HG02840 (cell line): ENCODE data around the gene CPN2.

Experiments
- ATAC-seq: cut with Tn5 transposase; IDR thresholded peaks from one replicate; pipeline ENCODE4 v1.9.1; 2021; ENCODE audit warnings: mild to moderate bottlenecking, moderate library complexity, moderate number of reproducible peaks; ENCODE audit not compliant: unreplicated experiment, low FRiP score

Gene CPN2

DNA sequence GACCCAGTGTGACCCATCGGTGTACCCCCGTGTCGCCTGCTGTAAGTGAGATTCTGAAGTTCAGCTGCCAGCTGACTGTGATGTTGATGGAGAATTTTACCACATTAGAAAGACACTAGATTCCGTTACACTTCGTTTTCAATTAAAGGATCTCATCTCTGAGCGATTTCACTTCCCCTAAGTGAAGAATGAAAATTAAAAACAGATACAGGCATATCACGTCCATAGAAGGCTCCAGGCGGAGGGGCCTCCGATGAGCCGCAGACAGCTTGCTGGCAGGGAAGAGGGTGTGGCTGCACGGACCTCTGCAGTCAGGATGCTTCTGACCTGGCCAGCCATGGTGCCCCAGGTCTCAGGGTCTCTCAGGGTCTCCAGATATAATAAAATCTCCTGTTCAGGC lies 6.6 kb upstream of the CPN2 start:
- no peak for ATAC-seq

- no peak for ATAC-seq
Observed at GRCh38 chr3:194355379-194355778, 4.3 kb upstream of the CPN2 start.

- no peak for ATAC-seq
Observed at GRCh38 chr3:194354315-194354714, 3.2 kb upstream of the CPN2 start.

- ATAC-seq = no peak
Observed at GRCh38 chr3:194352667-194353246, 1.6 kb upstream of the CPN2 start.

GRCh38 chr3:194351952-194352536 lies 916 bp upstream of the CPN2 start:
- no peak for ATAC-seq

GRCh38 chr3:194350726-194351071 lies 429 bp downstream of the CPN2 start:
- no peak for ATAC-seq

DNA sequence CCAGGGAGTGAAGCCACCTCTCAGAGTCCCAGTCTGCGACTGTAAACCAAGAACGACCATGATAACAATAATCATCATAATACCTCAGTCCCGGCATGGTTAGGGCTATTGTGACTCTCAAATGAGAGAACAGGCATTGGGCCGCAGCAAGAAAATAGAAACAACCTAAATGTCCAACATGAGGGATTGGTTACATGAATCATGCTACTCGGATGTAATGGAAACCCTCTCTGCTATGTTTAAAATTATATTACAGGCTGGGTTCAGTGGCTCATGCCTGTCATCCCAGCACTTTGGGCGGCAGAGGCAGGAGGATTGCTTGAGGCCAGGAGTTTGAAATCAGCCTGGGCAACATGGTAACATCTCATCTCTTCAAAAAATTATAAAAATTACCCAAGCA lies 2.8 kb downstream of the CPN2 start:
- ATAC-seq = no peak

DNA sequence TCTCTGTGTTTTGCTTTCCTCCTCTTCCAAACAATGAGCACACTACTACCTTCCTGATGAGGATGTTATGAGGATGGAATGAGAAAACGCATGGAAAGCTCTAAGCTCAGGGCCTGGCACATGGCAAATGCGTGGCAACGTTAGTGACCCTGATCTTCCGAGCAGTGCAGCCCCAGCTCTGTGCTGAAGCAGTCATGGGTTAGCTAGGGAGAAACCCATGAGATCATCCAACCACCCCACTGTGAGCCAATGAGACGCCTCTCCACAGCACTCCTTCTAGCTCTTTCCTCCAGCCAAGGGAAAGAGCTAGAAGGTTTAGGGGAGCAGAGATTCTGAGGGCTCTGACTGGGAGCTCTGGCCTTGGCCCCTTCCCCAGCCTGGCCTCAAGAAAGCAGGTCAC lies 4.5 kb downstream of the CPN2 start:
- ATAC-seq = no peak

DNA sequence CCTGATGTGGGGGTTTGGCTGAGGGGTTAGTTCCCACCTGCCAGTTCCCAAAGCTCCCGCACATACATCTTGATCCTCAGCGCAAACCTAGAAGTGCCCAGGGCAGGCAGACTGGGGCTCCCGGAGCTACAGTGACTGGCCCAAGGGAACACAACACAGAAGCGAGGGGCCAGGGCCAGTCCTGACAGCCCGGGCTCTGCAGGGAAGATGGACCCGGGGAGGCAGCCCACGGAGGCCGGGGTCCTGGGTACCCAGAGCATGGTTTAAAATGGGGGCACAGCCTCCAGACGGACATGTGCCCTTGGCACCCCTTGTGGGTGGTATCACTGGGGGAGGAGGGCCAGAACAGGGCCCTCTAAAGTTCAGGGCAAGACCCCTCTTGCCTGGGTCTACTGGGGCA lies 5.1 kb downstream of the CPN2 start:
- no peak for ATAC-seq

DNA sequence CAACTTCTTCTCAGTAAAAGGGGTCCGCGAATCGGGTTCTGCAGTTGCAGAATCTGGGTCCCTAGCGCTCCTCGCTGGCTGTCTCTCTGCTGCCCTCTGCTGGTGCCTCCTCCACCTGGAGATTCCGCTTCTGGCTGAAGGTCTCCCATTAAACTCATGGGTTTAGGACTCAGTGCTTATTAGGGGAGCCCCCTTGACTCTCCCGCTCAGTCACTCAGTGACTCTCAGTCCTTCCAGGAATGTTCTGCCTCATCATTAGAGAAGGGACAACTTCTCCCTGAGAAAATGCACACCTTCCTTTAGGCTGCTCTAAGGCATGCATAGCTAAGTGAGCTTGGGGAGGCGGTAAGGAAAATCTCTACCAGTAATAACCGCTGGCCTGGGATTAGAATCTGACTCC lies 7.1 kb downstream of the CPN2 start:
- ATAC-seq = no peak

DNA sequence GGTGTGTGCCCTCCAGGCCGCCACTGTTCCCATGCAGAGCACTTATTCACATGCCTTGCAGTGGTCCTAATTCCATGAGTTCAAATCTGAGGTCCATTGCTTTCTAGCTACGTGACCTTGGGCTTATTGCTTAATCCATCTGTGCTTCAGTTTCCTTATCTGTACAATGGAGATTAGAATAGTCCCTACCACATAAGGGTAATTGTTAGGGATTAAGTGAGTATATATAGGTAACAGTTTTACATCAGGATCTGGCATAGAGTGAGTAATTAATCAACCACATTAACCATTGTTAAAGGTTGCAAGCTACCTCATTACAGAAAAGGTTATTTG lies 7.6 kb downstream of the CPN2 start:
- ATAC-seq = no peak

GRCh38 chr3:194342861-194343560 lies 8.1 kb downstream of the CPN2 start:
- ATAC-seq = no peak

GRCh38 chr3:194340757-194341400 lies 10.2 kb downstream of the CPN2 start:
- ATAC-seq = no peak

GRCh38 chr3:194339840-194340239 lies 11.3 kb downstream of the CPN2 start:
- ATAC-seq = no peak

DNA sequence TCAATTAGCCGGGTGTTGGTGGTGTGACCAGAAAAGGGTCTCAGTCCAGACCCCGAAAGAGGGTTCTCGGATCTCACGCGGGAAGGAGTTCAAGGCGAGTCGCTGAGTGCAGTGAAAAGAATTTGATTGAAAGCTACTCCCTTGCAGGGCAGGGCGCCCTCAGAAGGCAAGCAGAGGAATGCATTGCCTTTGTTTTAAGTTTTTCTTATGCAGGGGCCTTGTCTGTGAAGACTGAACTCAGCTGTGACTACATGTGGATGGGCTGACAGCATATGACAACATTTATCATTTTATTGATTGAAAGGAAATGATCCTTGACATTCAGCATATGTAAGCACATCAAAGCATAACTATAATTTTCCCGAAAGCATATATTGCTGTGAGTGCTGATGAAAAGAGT lies 11.8 kb downstream of the CPN2 start:
- ATAC-seq = no peak

- no peak for ATAC-seq
Observed at GRCh38 chr3:194337965-194338753, 13.0 kb downstream of the CPN2 start.

GRCh38 chr3:194336601-194337355 lies 14.3 kb downstream of the CPN2 start:
- no peak for ATAC-seq

- ATAC-seq = no peak
Observed at GRCh38 chr3:194333981-194334320, 17.2 kb downstream of the CPN2 start.

DNA sequence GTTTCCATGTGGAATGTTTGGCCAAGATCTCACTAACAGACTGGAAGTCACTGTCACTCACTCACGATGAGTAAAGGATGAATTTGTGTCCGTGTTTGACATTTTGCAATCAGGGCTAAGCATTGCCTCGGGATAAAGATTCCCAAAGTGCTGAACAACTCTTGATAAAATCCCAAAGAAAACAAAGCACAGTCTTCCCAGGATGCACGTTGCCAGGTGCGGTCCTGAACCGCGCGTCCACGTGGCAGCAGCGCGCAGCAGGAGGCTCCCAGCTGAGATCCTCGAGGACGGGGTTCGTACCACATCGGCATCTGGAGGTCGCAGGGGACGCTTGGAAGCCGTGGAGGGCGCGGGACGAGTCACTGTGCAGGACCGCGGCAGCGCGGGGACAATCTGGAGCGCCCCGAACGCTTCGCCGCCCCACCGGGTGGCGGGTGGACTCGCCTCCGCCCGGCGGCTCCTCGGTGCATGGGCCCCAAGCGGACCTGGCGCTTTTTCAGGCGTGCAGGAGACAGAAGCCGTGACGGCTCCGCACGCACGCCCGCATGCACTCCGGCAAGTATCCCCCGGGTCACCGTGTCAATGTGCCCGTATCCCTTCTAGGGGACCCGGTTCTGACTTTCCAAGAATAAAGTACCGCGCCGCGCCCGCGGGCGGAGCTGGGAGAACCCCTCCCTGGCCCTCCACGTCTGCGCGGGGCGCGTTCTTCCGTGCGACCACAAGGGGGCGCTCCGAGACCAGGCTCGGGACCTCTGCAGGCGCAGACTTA lies 17.7 kb downstream of the CPN2 start:
- ATAC-seq = peak; percentile 77

DNA sequence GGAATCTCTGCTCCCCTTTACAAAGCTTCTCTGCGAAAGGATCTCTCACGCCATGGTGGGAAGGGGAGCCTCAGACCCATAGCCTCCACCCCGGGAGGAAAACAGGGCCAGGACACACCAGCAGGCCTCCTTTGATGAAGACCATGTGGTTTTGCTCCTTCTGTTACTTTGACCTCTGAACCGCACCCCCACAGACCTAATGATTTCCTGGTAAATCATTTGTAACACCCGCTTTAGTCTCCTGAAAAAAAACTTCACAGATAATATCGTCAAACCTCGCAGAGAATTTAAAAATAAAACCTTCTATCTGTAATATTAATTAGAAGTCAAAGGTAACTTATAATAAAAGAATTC lies 18.3 kb downstream of the CPN2 start:
- ATAC-seq = no peak
